Measurements from ENCODE around the gene SLC37A1.

SLC37A1 gene

GRCh38 chr21:42591170-42591869 is 77.7 kb downstream of the SLC37A1 start:
- H3K27ac ChIP-seq, result no peak overlapping the region
- TF ChIP-seq, protein P1, sequence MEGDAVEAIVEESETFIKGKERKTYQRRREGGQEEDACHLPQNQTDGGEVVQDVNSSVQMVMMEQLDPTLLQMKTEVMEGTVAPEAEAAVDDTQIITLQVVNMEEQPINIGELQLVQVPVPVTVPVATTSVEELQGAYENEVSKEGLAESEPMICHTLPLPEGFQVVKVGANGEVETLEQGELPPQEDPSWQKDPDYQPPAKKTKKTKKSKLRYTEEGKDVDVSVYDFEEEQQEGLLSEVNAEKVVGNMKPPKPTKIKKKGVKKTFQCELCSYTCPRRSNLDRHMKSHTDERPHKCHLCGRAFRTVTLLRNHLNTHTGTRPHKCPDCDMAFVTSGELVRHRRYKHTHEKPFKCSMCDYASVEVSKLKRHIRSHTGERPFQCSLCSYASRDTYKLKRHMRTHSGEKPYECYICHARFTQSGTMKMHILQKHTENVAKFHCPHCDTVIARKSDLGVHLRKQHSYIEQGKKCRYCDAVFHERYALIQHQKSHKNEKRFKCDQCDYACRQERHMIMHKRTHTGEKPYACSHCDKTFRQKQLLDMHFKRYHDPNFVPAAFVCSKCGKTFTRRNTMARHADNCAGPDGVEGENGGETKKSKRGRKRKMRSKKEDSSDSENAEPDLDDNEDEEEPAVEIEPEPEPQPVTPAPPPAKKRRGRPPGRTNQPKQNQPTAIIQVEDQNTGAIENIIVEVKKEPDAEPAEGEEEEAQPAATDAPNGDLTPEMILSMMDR (IDR thresholded peaks at IDR 0.05), result no peak
- TF ChIP-seq ZFX (IDR thresholded peaks at IDR 0.05; ENCODE audit: borderline replicate concordance), result no peak

- H3K27ac ChIP-seq, result no peak overlapping the region
- no peak for TF ChIP-seq ZFX (IDR thresholded peaks at IDR 0.05; ENCODE audit: borderline replicate concordance)
- TF ChIP-seq, protein P1 (IDR thresholded peaks at IDR 0.05), result no peak
Measured at GRCh38 chr21:42592156-42592820, 78.6 kb downstream of the SLC37A1 start.

DNA sequence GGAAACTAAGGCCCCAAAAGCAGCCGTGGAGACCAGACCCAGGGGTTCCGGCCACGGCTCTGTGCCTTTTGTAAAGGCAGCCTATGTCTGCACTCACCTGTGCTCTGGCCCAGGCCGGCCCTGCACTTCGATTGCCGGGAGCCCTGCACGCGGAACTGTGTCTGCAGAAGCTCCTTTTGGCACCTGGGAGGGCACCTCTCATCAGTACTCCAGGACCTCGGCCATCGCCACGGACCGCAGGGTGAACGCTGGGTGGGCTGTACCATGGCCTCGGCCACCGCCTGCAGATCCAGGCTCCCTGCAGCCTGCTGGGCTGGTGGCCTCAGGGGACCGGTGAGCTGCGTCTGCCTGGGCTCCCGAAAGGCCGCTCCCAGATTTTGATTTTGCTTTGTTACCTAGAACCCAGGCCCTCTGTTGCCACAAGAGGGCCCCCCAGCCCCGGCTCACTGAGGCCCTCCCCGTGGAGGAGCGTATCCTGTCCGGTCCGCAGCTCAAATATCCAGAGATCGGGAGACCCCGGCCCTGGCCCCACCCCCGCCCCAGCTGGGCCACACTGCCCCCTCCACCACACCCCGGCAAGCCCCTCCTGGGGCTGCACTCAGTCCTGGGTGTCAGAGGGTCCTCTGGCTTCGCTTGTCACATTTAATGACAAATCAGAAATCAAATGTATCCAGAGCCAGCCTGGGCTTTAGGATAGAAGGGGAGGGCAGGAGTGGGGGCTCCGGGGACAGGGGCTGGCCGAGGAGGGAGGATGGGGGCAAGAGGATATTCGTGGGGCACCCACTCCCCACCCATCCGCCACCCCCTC is 79.6 kb downstream of the SLC37A1 start:
- H3K27ac ChIP-seq, result no peak overlapping the region
- TF ChIP-seq, protein P1 (IDR thresholded peaks at IDR 0.05), result peak; percentile 87
- TF ChIP-seq ZFX (IDR thresholded peaks at IDR 0.05; ENCODE audit: borderline replicate concordance), result no peak

GRCh38 chr21:42594616-42595282 is 81.1 kb downstream of the SLC37A1 start:
- H3K27ac ChIP-seq, result no peak overlapping the region
- no peak for TF ChIP-seq ZFX (IDR thresholded peaks at IDR 0.05; ENCODE audit: borderline replicate concordance)

GRCh38 chr21:42595283-42596187 is 81.9 kb downstream of the SLC37A1 start:
- H3K27ac ChIP-seq, result no peak overlapping the region
- TF ChIP-seq, protein P1 (IDR thresholded peaks at IDR 0.05), result no peak

DNA sequence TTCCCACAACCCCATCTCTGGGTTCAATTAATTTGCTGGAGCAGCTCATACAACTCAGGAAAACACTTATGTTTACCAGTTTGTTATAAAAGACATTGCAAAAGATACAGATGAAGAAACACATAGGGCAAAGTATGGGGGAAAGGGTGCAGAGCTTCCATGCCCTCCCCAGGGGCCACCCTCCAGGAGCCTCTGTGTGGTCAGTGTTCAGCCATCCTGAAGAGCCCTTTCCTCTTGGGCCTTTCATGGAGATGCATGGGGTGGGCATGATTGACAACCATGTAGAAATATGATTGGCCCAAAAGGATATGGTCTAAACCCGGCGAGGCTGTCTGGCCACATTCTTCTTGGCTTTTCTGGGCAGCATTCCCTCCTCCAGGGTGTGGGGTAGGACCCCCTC is 83.0 kb downstream of the SLC37A1 start:
- no peak for TF ChIP-seq ZFX (IDR thresholded peaks at IDR 0.05; ENCODE audit: borderline replicate concordance)
- TF ChIP-seq, protein P1 (IDR thresholded peaks at IDR 0.05), result no peak

More for the DNA sequence above, 83.0 kb downstream of the SLC37A1 start:
- H3K27ac ChIP-seq, result no peak overlapping the region

Measured in 22Rv1 (cell line).